Activated naive CD4-positive, alpha-beta T cell treated with anti-CD3 and anti-CD28 coated beads for 36 hours (primary cell): ENCODE data around the gene LHFPL6. TPM values are rescaled to one million over a fixed set of nuclear protein-coding genes. Genes with fewer than 3 reads are reported as not detected.

Source experiments
- CTCF ChIA-PET: fragments of 350-600 bp; sonication (Branson Sonifier 250); formaldehyde crosslinking; loops from one replicate; lab custom pipeline; 2021; ENCODE audit warnings: antibody characterized with exemption; lab: Charles Lee
- DNase-seq: peaks from one replicate; pipeline ENCODE4 v3.0.0-alpha.2; 2020
- H3K27ac Mint-ChIP-seq: one replicate; pipeline ENCODE4 v1.8.0; 2021; ENCODE audit warnings: mild to moderate bottlenecking, mixed read lengths
- H3K27me3 Mint-ChIP-seq: one replicate; pipeline ENCODE4 v1.8.0; 2021; ENCODE audit warnings: low read depth, mixed read lengths
- H3K36me3 Mint-ChIP-seq: one replicate; pipeline ENCODE4 v1.8.0; 2021; ENCODE audit warnings: low read depth, mixed read lengths
- H3K4me1 Mint-ChIP-seq: one replicate; pipeline ENCODE4 v1.8.0; 2021; ENCODE audit warnings: low read depth, mixed read lengths
- H3K4me3 Mint-ChIP-seq: one replicate; pipeline ENCODE4 v1.8.0; 2021; ENCODE audit warnings: mild to moderate bottlenecking, moderate library complexity, mixed read lengths
- H3K9me3 Mint-ChIP-seq: one replicate; pipeline ENCODE4 v1.8.0; 2021; ENCODE audit warnings: mixed read lengths
- intact Hi-C: fragments of 100-400 bp; cut with micrococcal nuclease; formaldehyde crosslinking; loops from one replicate; pipeline ENCODE4 v1.15.1; 2023
- total RNA-seq, 2 experiments: library from RNA; stranded (reverse); gene quantifications; one replicate each; pipeline ENCODE4 v1.2.3, GENCODE V29; 2021

Gene LHFPL6
- total RNA-seq, 2 experiments from 2014 or later, result 1.2 to 1.5 TPM

DNA sequence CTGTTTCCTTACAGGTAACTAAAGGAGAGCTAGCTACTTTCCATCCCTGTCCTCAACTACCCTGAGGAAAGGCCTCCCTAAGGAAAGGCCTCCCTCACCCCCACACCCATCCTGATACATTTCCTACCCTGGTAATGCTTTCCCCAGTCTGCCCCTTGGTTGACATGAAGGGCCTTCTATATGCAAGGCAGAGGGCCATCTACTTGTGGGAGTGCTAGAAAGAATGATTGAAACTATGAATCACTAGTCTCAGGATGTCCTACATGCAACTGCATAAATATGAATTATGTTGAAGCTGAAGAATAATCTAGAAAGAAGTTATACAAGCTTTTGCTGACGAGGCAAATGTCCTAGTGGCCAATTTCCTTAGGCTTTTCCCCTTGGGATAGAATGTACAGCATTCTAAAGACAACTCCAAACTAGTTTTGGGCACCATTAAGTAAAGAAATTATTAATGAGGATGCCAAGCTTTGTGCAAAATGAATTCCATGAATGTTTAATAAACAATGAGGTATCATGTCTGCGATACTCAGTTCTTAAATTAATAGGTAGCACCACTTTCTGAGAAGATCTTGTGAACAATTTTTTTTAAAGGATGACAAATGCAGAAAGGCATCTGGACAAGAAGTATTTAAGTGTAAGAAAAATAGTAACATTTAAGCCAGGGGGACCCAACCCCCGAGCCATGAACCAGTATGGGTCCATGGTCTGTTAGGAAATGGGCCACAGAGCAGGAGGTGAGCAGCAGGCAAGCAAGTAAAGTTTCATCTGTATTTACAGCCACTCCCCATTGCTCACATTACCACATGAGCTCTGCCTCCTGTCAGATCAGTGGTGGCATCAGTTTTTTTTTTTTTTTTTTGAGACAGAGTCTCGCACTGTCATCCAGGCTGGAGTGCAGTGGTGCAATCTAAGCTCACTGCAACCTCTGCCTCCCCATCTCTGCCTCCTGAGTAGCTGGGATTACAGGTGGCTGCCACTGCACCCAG lies 223.0 kb downstream of the LHFPL6 start:
- CTCF ChIA-PET, result no interaction called here

DNA sequence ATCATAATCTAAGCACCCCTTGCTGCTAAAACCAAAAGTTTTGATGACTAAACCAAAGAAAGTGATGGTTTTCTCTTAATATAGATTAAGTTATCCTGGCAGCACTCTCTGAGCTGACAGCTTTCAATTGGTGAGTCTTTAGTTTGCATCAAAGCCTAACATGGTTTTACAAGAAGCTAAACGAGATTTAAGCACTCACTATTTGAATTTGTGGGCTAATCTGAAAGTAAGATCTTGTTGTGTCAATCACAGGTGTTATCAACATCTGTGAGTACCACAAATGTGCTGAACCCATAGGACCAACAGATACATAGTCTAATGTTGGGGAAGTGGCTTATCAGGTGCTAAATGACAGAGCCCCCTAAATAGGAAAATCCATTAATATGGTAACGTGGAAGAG lies 223.9 kb downstream of the LHFPL6 start:
- intact Hi-C loops, result no loop called here
- Mint-ChIP-seq H3K27me3 (peaks cover 7% of the 10 kb centered on the region), H3K36me3 (no peaks in the 10 kb centered on the region), H3K9me3 (no peaks in the 10 kb centered on the region), H3K4me1 (no peaks in the 10 kb centered on the region), H3K4me3 (no peak overlapping the region), H3K27ac (no peak overlapping the region)
- DNase-seq, result no peak
- CTCF ChIA-PET, result no interaction called here

More for the DNA sequence above, 223.0 kb downstream of the LHFPL6 start:
- H3K4me3 Mint-ChIP-seq, result no peak overlapping the region
- no peaks in the 10 kb centered on the region for H3K36me3 Mint-ChIP-seq
- H3K4me1 Mint-ChIP-seq, result no peaks in the 10 kb centered on the region
- intact Hi-C loops, result no loop called here
- peaks cover 7% of the 10 kb centered on the region for H3K27me3 Mint-ChIP-seq
- H3K9me3 Mint-ChIP-seq, result no peaks in the 10 kb centered on the region
- H3K27ac Mint-ChIP-seq, result no peak overlapping the region
- no peak for DNase-seq

DNA sequence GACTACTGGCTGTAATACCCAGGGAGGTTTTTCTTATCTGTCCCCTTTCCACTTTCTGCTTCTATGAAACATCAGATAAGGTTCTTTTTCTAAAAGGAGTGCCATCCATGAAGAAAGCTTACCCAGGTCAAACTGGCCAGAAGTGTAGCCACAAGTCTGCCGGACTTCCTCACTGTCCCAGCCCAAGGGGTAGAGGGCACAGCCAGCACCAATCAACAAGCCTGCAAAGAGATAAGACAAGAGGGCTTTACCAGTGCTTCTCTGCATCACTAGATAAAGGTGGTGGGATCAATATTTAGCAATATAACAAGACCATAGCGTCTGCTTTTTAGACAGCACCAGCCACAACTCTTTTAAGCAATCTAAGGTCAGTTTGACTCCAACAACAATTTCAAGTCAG lies 224.7 kb downstream of the LHFPL6 start:
- intact Hi-C loops, result no loop called here
- CTCF ChIA-PET, result interaction anchor here (1.1 kb wide), 1 partner anchor 38 kb away, joined by 3 read pairs; no protein-coding TSS in a partner anchor
- no peaks in the 10 kb centered on the region for H3K9me3 Mint-ChIP-seq
- no peak overlapping the region for H3K4me3 Mint-ChIP-seq
- no peak for DNase-seq
- H3K27ac Mint-ChIP-seq, result no peak overlapping the region
- peaks cover 7% of the 10 kb centered on the region for H3K27me3 Mint-ChIP-seq
- H3K36me3 Mint-ChIP-seq, result no peaks in the 10 kb centered on the region
- no peaks in the 10 kb centered on the region for H3K4me1 Mint-ChIP-seq

DNA sequence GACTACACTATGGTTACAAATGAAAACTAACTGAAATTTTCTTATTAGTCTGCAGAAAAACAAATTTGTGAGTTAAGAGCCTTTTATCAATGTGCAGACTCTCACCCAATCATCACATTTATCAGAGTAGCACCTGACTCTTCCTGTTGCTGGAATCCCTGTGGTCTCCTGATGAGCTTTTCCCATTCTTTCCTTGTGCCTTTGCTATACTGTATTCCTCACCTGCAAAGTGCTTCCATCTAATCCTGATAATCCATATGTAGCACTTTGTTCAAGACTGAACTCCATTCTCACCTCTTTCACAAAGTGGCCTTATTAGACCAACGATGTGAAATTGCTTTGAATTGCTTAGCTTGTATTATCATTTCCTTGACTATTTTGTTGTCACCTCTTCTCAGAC lies 225.3 kb downstream of the LHFPL6 start:
- H3K36me3 Mint-ChIP-seq, result no peaks in the 10 kb centered on the region
- peaks cover 9% of the 10 kb centered on the region for H3K27me3 Mint-ChIP-seq
- no peak overlapping the region for H3K27ac Mint-ChIP-seq
- CTCF ChIA-PET, result interaction anchor here (1.1 kb wide), 1 partner anchor 39 kb away, joined by 3 read pairs; no protein-coding TSS in a partner anchor
- intact Hi-C loops, result no loop called here
- no peaks in the 10 kb centered on the region for H3K4me1 Mint-ChIP-seq
- no peak overlapping the region for H3K4me3 Mint-ChIP-seq
- H3K9me3 Mint-ChIP-seq, result no peaks in the 10 kb centered on the region
- no peak for DNase-seq

DNA sequence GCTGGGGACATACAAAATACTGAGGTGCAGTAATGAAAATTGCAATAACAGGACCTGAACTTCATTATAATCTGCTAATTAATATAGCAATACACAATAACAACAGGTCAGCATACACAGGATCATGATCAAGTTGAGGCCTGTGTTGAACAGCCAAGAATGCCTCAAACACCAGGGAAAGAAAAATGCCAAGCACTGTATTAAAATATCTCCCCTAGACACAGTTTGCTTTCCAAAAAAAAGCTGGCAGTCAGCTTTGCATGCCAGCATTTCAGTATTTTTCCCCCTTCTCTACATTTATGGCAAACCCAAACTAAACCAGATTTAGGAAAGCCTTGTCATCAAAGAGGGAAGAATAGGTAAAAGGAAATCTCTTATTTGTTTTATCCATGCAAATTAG lies 226.9 kb downstream of the LHFPL6 start:
- intact Hi-C loops, result no loop called here

DNA sequence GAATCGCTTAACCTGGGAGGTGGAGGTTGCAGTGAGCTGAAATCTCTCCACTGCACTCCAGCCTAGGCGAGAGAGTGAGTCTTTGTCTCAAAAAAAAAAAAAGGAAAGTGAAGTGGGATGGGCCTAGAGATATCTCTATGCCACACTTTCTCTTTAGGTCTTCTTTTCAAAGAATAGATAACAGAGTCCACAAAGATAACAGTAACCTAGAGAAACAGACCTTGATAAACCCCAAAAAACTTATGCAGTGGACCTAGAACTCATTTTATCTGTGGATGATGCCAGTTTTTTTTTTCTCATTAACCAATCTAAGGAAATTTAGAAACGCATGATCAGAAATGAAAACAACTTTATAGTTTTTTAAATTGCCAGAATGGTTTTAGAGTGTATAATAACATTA lies 227.4 kb downstream of the LHFPL6 start:
- peaks cover 9% of the 10 kb centered on the region for H3K27me3 Mint-ChIP-seq
- H3K9me3 Mint-ChIP-seq, result no peaks in the 10 kb centered on the region
- no peak overlapping the region for H3K27ac Mint-ChIP-seq
- intact Hi-C loops, result no loop called here
- no peaks in the 10 kb centered on the region for H3K36me3 Mint-ChIP-seq
- H3K4me1 Mint-ChIP-seq, result no peaks in the 10 kb centered on the region
- no peak for DNase-seq
- CTCF ChIA-PET, result no interaction called here
- H3K4me3 Mint-ChIP-seq, result no peak overlapping the region

More for the DNA sequence above, 226.9 kb downstream of the LHFPL6 start:
- no peak for DNase-seq
- Mint-ChIP-seq H3K4me3 (no peak overlapping the region), H3K4me1 (no peaks in the 10 kb centered on the region), H3K36me3 (no peaks in the 10 kb centered on the region), H3K27ac (no peak overlapping the region), H3K27me3 (peaks cover 9% of the 10 kb centered on the region), H3K9me3 (no peaks in the 10 kb centered on the region)
- CTCF ChIA-PET, result no interaction called here

DNA sequence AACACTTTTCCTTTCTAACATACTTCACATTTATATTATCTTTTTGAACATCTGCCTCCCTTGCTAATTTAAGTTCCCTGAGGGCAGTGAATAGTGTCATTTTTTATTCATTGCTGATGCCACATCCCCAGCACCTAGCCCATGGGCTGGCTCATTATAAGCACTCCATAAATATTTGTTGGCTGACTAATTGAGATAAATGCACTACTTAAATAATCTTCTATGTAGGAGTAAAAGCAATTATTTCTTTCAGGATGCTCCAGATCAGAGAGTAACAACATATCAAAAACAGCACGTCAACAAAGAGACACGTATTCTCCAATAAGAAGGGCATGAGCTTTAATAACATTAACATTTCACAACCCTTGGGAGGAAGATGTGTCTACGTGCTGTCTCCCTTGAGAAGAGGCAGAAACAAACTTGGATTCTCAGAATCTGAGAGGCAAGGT lies 228.2 kb downstream of the LHFPL6 start:
- Mint-ChIP-seq H3K4me3 (no peak overlapping the region), H3K27ac (no peak overlapping the region), H3K36me3 (no peaks in the 10 kb centered on the region), H3K9me3 (no peaks in the 10 kb centered on the region), H3K4me1 (no peaks in the 10 kb centered on the region), H3K27me3 (peaks cover 9% of the 10 kb centered on the region)
- CTCF ChIA-PET, result no interaction called here
- intact Hi-C loops, result no loop called here
- no peak for DNase-seq

DNA sequence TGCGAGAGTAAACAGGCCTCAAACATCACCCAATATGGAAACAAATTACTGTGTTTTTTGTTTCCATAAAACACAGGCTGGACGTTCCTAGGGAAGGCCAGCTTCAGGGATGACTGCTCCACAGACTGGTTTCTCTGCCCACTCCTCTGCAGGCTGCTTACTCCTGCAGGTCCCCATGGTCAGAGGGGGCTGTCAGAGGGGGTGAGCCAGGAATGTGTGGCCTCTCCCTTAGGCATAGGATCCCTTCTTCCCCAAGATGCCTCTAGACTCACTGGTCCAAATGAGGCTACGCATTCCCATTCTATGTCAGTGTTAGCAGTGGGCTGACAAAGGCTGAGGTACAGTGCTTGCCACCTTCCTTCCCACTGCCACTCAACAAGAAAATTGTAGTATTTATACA lies 229.8 kb downstream of the LHFPL6 start:
- Mint-ChIP-seq H3K36me3 (no peaks in the 10 kb centered on the region), H3K9me3 (no peaks in the 10 kb centered on the region), H3K4me1 (no peaks in the 10 kb centered on the region), H3K27me3 (peaks cover 9% of the 10 kb centered on the region), H3K27ac (no peak overlapping the region), H3K4me3 (no peak overlapping the region)
- DNase-seq, result no peak
- intact Hi-C loops, result no loop called here
- CTCF ChIA-PET, result no interaction called here

DNA sequence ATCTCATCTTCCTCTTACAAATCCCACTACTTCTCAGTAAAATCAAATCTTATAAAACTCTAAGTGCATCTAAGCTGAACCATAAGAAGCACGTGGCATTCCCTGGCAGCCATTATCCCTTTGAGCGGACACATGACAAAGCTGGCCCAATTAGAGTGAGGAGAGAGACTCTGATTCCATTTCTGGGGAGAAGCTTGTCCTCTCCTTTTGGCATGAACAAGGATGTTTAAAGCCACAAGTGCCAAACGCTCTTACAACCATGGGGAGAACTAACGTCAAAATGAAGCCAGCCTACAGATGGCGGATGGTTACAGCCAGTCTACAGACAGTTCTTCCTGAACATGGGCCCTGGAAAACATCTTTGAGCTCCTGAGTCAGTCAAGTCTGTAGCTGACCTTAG lies 231.3 kb downstream of the LHFPL6 start:
- Mint-ChIP-seq H3K36me3 (no peaks in the 10 kb centered on the region), H3K4me1 (no peaks in the 10 kb centered on the region), H3K9me3 (no peaks in the 10 kb centered on the region), H3K4me3 (no peak overlapping the region), H3K27me3 (peaks cover 10% of the 10 kb centered on the region), H3K27ac (no peak overlapping the region)
- intact Hi-C loops, result no loop called here
- CTCF ChIA-PET, result no interaction called here
- no peak for DNase-seq

DNA sequence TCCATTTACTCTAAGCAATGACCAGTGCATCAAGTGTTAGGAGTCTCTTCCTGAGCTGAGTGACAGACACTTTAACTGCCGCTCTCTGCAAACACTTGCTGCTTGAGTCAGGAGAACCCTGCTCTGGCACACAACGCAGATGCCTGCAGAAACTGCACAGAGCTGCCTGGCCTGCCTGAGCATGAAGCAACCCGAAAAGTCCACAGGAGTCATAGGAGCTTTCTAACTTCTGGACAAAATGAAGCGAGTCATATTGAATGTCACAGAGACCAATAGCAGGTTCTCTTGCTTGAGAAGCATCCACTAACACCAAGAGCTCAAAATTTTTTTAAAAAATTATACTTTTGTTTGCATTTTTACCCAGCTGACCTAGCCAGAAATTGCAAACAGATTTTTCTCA lies 232.4 kb downstream of the LHFPL6 start:
- Mint-ChIP-seq H3K4me3 (no peak overlapping the region), H3K27me3 (peaks cover 7% of the 10 kb centered on the region), H3K9me3 (no peaks in the 10 kb centered on the region), H3K4me1 (no peaks in the 10 kb centered on the region), H3K27ac (no peak overlapping the region), H3K36me3 (no peaks in the 10 kb centered on the region)
- CTCF ChIA-PET, result interaction anchor here (1.5 kb wide), 1 partner anchor 241 kb away, joined by 3 read pairs; no protein-coding TSS in a partner anchor
- intact Hi-C loops, result no loop called here
- DNase-seq, result no peak

DNA sequence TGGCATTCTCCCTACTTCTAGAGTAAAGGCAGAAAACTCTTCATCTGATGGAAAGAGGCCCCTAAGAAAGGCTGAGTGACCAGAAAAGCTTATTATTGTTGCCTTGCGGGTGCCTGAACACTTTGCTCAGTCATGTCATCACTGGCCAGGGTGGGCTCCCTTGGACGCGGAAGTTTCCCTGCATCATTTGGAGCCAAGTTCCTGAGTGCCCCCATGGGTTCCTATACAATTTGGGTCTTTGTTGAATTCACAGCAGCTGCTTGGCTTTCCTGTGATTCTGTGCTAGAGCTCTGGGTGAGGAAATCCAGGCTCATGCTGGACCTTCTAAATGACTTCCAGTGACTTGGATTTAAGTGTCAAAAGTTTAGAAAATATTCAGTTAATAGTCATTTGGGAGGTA lies 232.9 kb downstream of the LHFPL6 start:
- Mint-ChIP-seq H3K4me1 (no peaks in the 10 kb centered on the region), H3K27me3 (peaks cover 7% of the 10 kb centered on the region)

DNA sequence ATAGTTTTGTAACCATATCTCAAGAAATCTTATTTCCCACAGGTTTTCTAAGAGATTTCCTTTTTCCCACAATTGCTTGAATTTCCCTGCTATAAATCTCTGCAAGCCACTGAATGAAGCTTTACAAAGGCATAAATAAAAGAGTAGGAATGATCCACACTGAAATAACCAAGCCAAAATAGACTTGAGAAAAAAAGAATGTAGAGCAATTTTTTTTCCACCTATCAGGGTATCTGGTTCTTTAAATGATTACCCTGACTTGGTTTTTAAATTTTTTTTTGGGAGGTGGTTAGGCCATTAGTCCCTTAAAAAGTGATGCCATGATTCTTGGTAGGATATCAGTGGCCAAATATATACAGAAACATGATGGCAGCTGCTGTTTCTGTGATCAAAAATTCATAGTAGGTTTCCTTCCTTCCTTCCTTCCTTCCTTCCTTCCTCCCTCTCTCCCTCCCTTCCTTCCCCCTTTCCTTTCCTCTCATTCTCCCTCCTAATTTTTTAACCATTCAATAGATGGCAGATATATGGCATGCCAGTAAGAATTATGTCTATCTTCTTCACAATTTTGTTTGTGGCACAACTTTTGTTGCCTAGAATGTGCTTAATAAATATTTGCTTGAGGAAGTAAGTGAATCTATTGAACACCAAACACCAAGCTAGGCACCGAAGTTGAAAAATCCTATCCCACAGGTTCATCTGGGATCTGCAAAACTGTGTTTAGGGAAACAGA lies 233.7 kb downstream of the LHFPL6 start:
- CTCF ChIA-PET, result interaction anchor here (0.6 to 1.5 kb wide), 2 partner anchors 243 to 1209 kb away, joined by 3 read pairs; no protein-coding TSS in a partner anchor
- peaks cover 7% of the 10 kb centered on the region for H3K27me3 Mint-ChIP-seq
- DNase-seq, result no peak
- H3K4me3 Mint-ChIP-seq, result no peak overlapping the region
- no peaks in the 10 kb centered on the region for H3K36me3 Mint-ChIP-seq
- H3K27ac Mint-ChIP-seq, result no peak overlapping the region
- intact Hi-C loops, result no loop called here
- H3K4me1 Mint-ChIP-seq, result no peaks in the 10 kb centered on the region
- no peaks in the 10 kb centered on the region for H3K9me3 Mint-ChIP-seq

More for the DNA sequence above, 232.9 kb downstream of the LHFPL6 start:
- CTCF ChIA-PET, result interaction anchor here (0.6 to 1.5 kb wide), 2 partner anchors 242 to 1209 kb away, joined by 3 read pairs; no protein-coding TSS in a partner anchor
- Mint-ChIP-seq H3K27ac (no peak overlapping the region), H3K4me3 (no peak overlapping the region), H3K36me3 (no peaks in the 10 kb centered on the region), H3K9me3 (no peaks in the 10 kb centered on the region)
- DNase-seq, result no peak
- intact Hi-C loops, result no loop called here
